Right lobe of liver (tissue), 4 donors: ENCODE measurements around the gene LAMB1.

Experiments
- POLR2A ChIP-seq: fragments of 450-650 bp; IDR thresholded peaks from one replicate; pipeline ENCODE4 v1.6.1; 2017; ENCODE audit warnings: antibody characterized with exemption, mild to moderate bottlenecking
- TF ChIP-seq, protein P1 (sequence below), 4 donors: fragments of 200-600 bp in 3 of 4; fragments of 450-650 bp in 1 of 4; IDR thresholded peaks; one replicate each; pipeline versions ENCODE4 v1.5.1 to v1.8.0; 2016 to 2022; ENCODE audit warnings: antibody characterized with exemption in 4 of 4, mild to moderate bottlenecking in 2 of 4
- donor health status: DM: no; HTN: no; CAD: no.
- donor health status: DM: no; HTN: no; CAD: no.
- donor health status: DM: no; HTN: yes; CAD: no.

DNA sequence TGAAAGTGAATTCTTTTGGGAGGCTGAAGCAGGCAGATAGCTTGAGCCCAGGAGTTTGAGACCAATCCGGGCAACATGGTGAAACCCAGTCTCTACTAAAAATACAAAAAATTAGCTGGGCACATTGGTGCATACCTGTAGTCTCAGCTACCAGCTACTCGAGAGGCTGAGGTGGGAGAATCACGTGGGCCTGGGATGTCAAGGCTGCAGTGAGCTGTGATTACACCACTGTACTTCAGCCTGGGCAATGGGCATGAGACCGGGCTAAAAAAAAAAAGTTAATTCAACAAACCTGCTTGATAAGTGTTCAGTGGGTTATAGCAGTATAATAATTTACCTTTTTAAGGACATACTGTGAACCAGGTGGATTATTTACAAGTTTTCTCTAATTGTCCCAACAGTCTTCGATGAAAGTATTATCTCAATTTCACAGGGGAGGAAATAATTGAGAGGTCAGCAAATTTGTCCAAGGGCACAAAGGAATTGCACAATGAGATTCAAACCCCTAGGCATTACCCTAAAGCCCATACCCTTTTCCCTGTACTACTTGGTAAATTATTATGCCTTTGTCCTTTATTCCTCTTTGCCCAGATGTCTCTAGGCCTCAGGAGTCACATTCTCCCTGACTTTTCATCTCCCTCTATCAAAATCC lies 125.1 kb downstream of the LAMB1 start:
- TF ChIP-seq, protein P1, sequence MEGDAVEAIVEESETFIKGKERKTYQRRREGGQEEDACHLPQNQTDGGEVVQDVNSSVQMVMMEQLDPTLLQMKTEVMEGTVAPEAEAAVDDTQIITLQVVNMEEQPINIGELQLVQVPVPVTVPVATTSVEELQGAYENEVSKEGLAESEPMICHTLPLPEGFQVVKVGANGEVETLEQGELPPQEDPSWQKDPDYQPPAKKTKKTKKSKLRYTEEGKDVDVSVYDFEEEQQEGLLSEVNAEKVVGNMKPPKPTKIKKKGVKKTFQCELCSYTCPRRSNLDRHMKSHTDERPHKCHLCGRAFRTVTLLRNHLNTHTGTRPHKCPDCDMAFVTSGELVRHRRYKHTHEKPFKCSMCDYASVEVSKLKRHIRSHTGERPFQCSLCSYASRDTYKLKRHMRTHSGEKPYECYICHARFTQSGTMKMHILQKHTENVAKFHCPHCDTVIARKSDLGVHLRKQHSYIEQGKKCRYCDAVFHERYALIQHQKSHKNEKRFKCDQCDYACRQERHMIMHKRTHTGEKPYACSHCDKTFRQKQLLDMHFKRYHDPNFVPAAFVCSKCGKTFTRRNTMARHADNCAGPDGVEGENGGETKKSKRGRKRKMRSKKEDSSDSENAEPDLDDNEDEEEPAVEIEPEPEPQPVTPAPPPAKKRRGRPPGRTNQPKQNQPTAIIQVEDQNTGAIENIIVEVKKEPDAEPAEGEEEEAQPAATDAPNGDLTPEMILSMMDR (IDR thresholded peaks at IDR 0.05), result no peak
- TF ChIP-seq POLR2A, result no peak
